CD14-positive monocyte (primary cell): ENCODE measurements around the gene TUBA4A. TPM values are rescaled to one million over a fixed set of nuclear protein-coding genes. Genes with fewer than 3 reads are reported as not detected.

Experiments
- DNase-seq, 3 donors: peaks; one replicate each; pipeline ENCODE4 v3.0.0-alpha.2; 2011 to 2022
- H2AFZ ChIP-seq: 2 replicates; pipeline ENCODE4 v1.6.0; 2012; ENCODE audit warnings: mild to moderate bottlenecking, low read depth, low read length, inconsistent platforms; ENCODE audit not compliant: insufficient read depth, poor library complexity, severe bottlenecking
- H3K27ac ChIP-seq, 2 donors: 1 replicate in 1 of 2; 2 replicates in 1 of 2; pipeline ENCODE4 v1.5.1; 2012 to 2013; ENCODE audit warnings: low read length in 2 of 2, control low read depth in 1 of 2, inconsistent platforms in 1 of 2, low read depth in 1 of 2, mild to moderate bottlenecking in 1 of 2
- H3K27me3 ChIP-seq, 2 donors: one replicate each; pipeline versions ENCODE4 v1.6.0 to v1.6.1; 2011 to 2013; ENCODE audit warnings: low read length in 2 of 2; ENCODE audit not compliant: control insufficient read depth in 2 of 2, insufficient read depth in 2 of 2
- H3K36me3 ChIP-seq, 2 donors: replicated peaks in 1 of 2; 1 replicate in 1 of 2; 2 replicates in 1 of 2; pipeline versions ENCODE4 v1.5.1 to v1.6.1; 2012 to 2013; ENCODE audit warnings: low read length in 2 of 2, control low read depth in 1 of 2, inconsistent platforms in 1 of 2, mild to moderate bottlenecking in 1 of 2; ENCODE audit not compliant: insufficient read depth in 2 of 2, control insufficient read depth in 1 of 2
- H3K4me1 ChIP-seq, 2 donors: 1 replicate in 1 of 2; 2 replicates in 1 of 2; pipeline versions ENCODE4 v1.5.1 to v1.6.1; 2012 to 2013; ENCODE audit warnings: low read length in 2 of 2, control low read depth in 1 of 2, inconsistent platforms in 1 of 2, mild to moderate bottlenecking in 1 of 2, moderate library complexity in 1 of 2; ENCODE audit not compliant: insufficient read depth in 2 of 2, control insufficient read depth in 1 of 2
- H3K4me2 ChIP-seq: replicated peaks from 2 replicates; pipeline ENCODE3; 2012; ENCODE audit warnings: low read length, moderate library complexity, mild to moderate bottlenecking; ENCODE audit not compliant: poor library complexity, severe bottlenecking; ENCODE audit errors: extremely low read depth
- H3K4me3 ChIP-seq, 3 experiments: fragments of 200-600 bp in 1 of 3; sonication (generic) in 1 of 3; replicated peaks in 1 of 3; 1 replicate in 2 of 3; 2 replicates in 1 of 3; pipeline ENCODE4 v1.5.1; 2011 to 2013; ENCODE audit warnings: low read length in 3 of 3, mild to moderate bottlenecking in 3 of 3, control low read depth in 2 of 3, low read depth in 2 of 3, inconsistent platforms in 1 of 3, moderate library complexity in 1 of 3
- H3K79me2 ChIP-seq: 2 replicates; pipeline ENCODE4 v1.6.0; 2012; ENCODE audit warnings: mild to moderate bottlenecking, control low read depth, inconsistent platforms, low read length, moderate library complexity; ENCODE audit not compliant: insufficient read depth
- H3K9ac ChIP-seq: 2 replicates; pipeline ENCODE4 v1.6.0; 2017; ENCODE audit warnings: low read length, mild to moderate bottlenecking; ENCODE audit not compliant: insufficient read depth, poor library complexity, severe bottlenecking
- H3K9me3 ChIP-seq, 2 donors: replicated peaks in 1 of 2; 1 replicate in 1 of 2; 2 replicates in 1 of 2; pipeline versions ENCODE4 v1.5.1 to v1.6.1; 2012 to 2013; ENCODE audit warnings: low read length in 2 of 2, control low read depth in 1 of 2; ENCODE audit not compliant: control insufficient read depth in 1 of 2, insufficient read depth in 1 of 2
- H4K20me1 ChIP-seq: 2 replicates; pipeline ENCODE4 v1.6.0; 2012; ENCODE audit warnings: mild to moderate bottlenecking, low read length, control low read depth, moderate library complexity; ENCODE audit not compliant: insufficient read depth
- H3K27ac Mint-ChIP-seq, 7 donors: one replicate each; pipeline ENCODE4 v1.8.0; 2020; ENCODE audit warnings: mild to moderate bottlenecking in 7 of 7, mixed read lengths in 7 of 7, moderate library complexity in 6 of 7, inconsistent platforms in 2 of 7
- H3K27me3 Mint-ChIP-seq, 3 donors: one replicate each; pipeline ENCODE4 v1.8.0; 2021 to 2022; ENCODE audit warnings: low read depth in 3 of 3, mild to moderate bottlenecking in 3 of 3, mixed read lengths in 3 of 3, moderate library complexity in 3 of 3, inconsistent platforms in 1 of 3
- H3K36me3 Mint-ChIP-seq, 2 donors: one replicate each; pipeline ENCODE4 v1.8.0; 2020; ENCODE audit warnings: mixed read lengths in 2 of 2, inconsistent platforms in 1 of 2, mild to moderate bottlenecking in 1 of 2
- H3K4me1 Mint-ChIP-seq: one replicate; pipeline ENCODE4 v1.8.0; 2020; ENCODE audit warnings: mild to moderate bottlenecking, mixed read lengths
- H3K4me3 Mint-ChIP-seq, 2 donors: one replicate each; pipeline ENCODE4 v1.8.0; 2020; ENCODE audit warnings: mild to moderate bottlenecking in 2 of 2, mixed read lengths in 2 of 2, moderate library complexity in 1 of 2
- H3K9me3 Mint-ChIP-seq, 7 donors: one replicate each; pipeline ENCODE4 v1.8.0; 2020 to 2022; ENCODE audit warnings: mixed read lengths in 7 of 7, mild to moderate bottlenecking in 6 of 7, moderate library complexity in 6 of 7, inconsistent platforms in 2 of 7
- WGBS: methylation state at CpG from one replicate; pipeline ENCODE4 v1.1.5; 2013; ENCODE audit warnings: missing lambda C conversion rate; ENCODE audit not compliant: insufficient coverage; 5-methylcytosine and 5-hydroxymethylcytosine counted together
- intact Hi-C, 2 donors: fragments of 100-400 bp; cut with micrococcal nuclease; formaldehyde crosslinking; loops; one replicate each; pipeline versions ENCODE4 v1.15.0 to v1.15.1; 2023
- polyA plus RNA-seq, 3 donors: library from polyadenylated mRNA; depleted of rRNA in 1 of 3; unstranded in 2 of 3; stranded (reverse) in 1 of 3; fragments of 300-500 nt in 2 of 3; fragments of >200 nt in 1 of 3; fragmentation: Illumina TruSeq in 2 of 3; gene quantifications; 1 replicate in 2 of 3; 2 replicates in 1 of 3; pipeline ENCODE4 v1.2.3, GENCODE V29; 2012 to 2021
- TF ChIP-seq, protein P1 (sequence below): fragments of 200-600 bp; IDR thresholded peaks from one replicate; pipeline ENCODE4 v1.8.0; 2022; ENCODE audit warnings: antibody characterized with exemption, mild to moderate bottlenecking

Gene TUBA4A
- polyA plus RNA-seq, 3 donors = 72.7 to 452 (median 81.9) TPM

- Histone ChIP-seq H2AFZ (no peak overlapping the region), H3K4me3 (no peak overlapping the region), H3K27ac (no peak overlapping the region), H3K9ac (no peak overlapping the region), H3K79me2 (no peaks in the 10 kb centered on the region), H3K36me3 (no peaks in the 10 kb centered on the region), H3K9me3 (no peaks in the 10 kb centered on the region), H3K4me2 (no peak overlapping the region), H3K4me1 (no peaks in the 10 kb centered on the region), H4K20me1 (no peaks in the 10 kb centered on the region), H3K27me3 (no peaks in the 10 kb centered on the region)
- Mint-ChIP-seq H3K4me3 (no peak overlapping the region), H3K27ac (no peak overlapping the region), H3K4me1 (no peaks in the 10 kb centered on the region), H3K9me3 (no peaks in the 10 kb centered on the region), H3K36me3 (no peaks in the 10 kb centered on the region), H3K27me3 (peaks cover 5 to 17% (median 13%) of the 10 kb centered on the region in 3 donors)
- WGBS = no CpG with 5 or more reads among the region's 1 CpG
- TF ChIP-seq, protein P1, sequence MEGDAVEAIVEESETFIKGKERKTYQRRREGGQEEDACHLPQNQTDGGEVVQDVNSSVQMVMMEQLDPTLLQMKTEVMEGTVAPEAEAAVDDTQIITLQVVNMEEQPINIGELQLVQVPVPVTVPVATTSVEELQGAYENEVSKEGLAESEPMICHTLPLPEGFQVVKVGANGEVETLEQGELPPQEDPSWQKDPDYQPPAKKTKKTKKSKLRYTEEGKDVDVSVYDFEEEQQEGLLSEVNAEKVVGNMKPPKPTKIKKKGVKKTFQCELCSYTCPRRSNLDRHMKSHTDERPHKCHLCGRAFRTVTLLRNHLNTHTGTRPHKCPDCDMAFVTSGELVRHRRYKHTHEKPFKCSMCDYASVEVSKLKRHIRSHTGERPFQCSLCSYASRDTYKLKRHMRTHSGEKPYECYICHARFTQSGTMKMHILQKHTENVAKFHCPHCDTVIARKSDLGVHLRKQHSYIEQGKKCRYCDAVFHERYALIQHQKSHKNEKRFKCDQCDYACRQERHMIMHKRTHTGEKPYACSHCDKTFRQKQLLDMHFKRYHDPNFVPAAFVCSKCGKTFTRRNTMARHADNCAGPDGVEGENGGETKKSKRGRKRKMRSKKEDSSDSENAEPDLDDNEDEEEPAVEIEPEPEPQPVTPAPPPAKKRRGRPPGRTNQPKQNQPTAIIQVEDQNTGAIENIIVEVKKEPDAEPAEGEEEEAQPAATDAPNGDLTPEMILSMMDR = no peak
- DNase-seq = no peak
- intact Hi-C loops = no loop called here
These were observed 13.2 kb upstream of the TUBA4A start for GRCh38 chr2:219266886-219267285.

DNA sequence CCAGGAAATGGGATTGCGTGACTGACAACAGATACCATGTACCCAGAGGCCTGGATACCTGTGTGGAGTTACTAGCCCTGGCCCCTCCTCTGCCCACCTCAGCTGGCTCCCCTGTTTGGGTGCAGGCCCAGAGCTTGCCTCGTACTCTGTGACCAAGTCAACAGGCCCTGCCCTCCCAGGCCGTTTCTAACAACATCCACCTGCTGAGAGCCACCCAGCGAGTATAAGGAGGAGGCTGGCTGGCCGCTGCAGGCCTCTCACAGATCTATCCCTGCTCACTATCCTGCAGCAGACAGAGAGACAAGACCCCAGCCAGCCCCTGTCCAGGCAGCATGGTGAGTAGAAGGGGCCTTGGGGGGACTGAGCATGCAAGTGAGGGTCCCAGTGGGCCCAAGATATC lies 12.5 kb upstream of the TUBA4A start:
- H3K4me3 ChIP-seq = no peak overlapping the region
- H3K27ac Mint-ChIP-seq = no peak overlapping the region
- H3K9ac ChIP-seq = no peak overlapping the region
- H3K27ac ChIP-seq = no peak overlapping the region
- H3K4me3 Mint-ChIP-seq = no peak overlapping the region
- H3K27me3 Mint-ChIP-seq = peaks cover 5 to 14% (median 12%) of the 10 kb centered on the region in 3 donors
- no peaks in the 10 kb centered on the region for H3K36me3 ChIP-seq
- H4K20me1 ChIP-seq = no peaks in the 10 kb centered on the region
- no peak overlapping the region for H2AFZ ChIP-seq
- no peaks in the 10 kb centered on the region for H3K4me1 Mint-ChIP-seq
- H3K79me2 ChIP-seq = no peaks in the 10 kb centered on the region
- no peaks in the 10 kb centered on the region for H3K4me1 ChIP-seq
- 93% methylated on average over 1 of the region's 5 CpGs for WGBS
- no peaks in the 10 kb centered on the region for H3K9me3 ChIP-seq
- no peak overlapping the region for H3K4me2 ChIP-seq
- H3K9me3 Mint-ChIP-seq = no peaks in the 10 kb centered on the region
- intact Hi-C loops = no loop called here
- H3K27me3 ChIP-seq = no peaks in the 10 kb centered on the region
- TF ChIP-seq, protein P1 = no peak
- no peak for DNase-seq
- H3K36me3 Mint-ChIP-seq = no peaks in the 10 kb centered on the region
